CD14-positive monocyte (primary cell): Measurements from ENCODE around the gene IFNG-AS1. TPM values are rescaled to one million over a fixed set of nuclear protein-coding genes. Genes with fewer than 3 reads are reported as not detected.

Source experiments
- DNase-seq, 3 donors: peaks; one replicate each; pipeline ENCODE4 v3.0.0-alpha.2; 2011 to 2022
- H2AFZ ChIP-seq: 2 replicates; pipeline ENCODE4 v1.6.0; 2012; ENCODE audit warnings: mild to moderate bottlenecking, low read depth, low read length, inconsistent platforms; ENCODE audit not compliant: insufficient read depth, poor library complexity, severe bottlenecking
- H3K27ac ChIP-seq, 2 donors: 1 replicate in 1 of 2; 2 replicates in 1 of 2; pipeline ENCODE4 v1.5.1; 2012 to 2013; ENCODE audit warnings: low read length in 2 of 2, control low read depth in 1 of 2, inconsistent platforms in 1 of 2, low read depth in 1 of 2, mild to moderate bottlenecking in 1 of 2
- H3K27me3 ChIP-seq, 2 donors: one replicate each; pipeline versions ENCODE4 v1.6.0 to v1.6.1; 2011 to 2013; ENCODE audit warnings: low read length in 2 of 2; ENCODE audit not compliant: control insufficient read depth in 2 of 2, insufficient read depth in 2 of 2
- H3K36me3 ChIP-seq, 2 donors: replicated peaks in 1 of 2; 1 replicate in 1 of 2; 2 replicates in 1 of 2; pipeline versions ENCODE4 v1.5.1 to v1.6.1; 2012 to 2013; ENCODE audit warnings: low read length in 2 of 2, control low read depth in 1 of 2, inconsistent platforms in 1 of 2, mild to moderate bottlenecking in 1 of 2; ENCODE audit not compliant: insufficient read depth in 2 of 2, control insufficient read depth in 1 of 2
- H3K4me1 ChIP-seq, 2 donors: 1 replicate in 1 of 2; 2 replicates in 1 of 2; pipeline versions ENCODE4 v1.5.1 to v1.6.1; 2012 to 2013; ENCODE audit warnings: low read length in 2 of 2, control low read depth in 1 of 2, inconsistent platforms in 1 of 2, mild to moderate bottlenecking in 1 of 2, moderate library complexity in 1 of 2; ENCODE audit not compliant: insufficient read depth in 2 of 2, control insufficient read depth in 1 of 2
- H3K4me2 ChIP-seq: replicated peaks from 2 replicates; pipeline ENCODE3; 2012; ENCODE audit warnings: low read length, moderate library complexity, mild to moderate bottlenecking; ENCODE audit not compliant: poor library complexity, severe bottlenecking; ENCODE audit errors: extremely low read depth
- H3K4me3 ChIP-seq, 3 experiments: fragments of 200-600 bp in 1 of 3; sonication (generic) in 1 of 3; replicated peaks in 1 of 3; 1 replicate in 2 of 3; 2 replicates in 1 of 3; pipeline ENCODE4 v1.5.1; 2011 to 2013; ENCODE audit warnings: low read length in 3 of 3, mild to moderate bottlenecking in 3 of 3, control low read depth in 2 of 3, low read depth in 2 of 3, inconsistent platforms in 1 of 3, moderate library complexity in 1 of 3
- H3K79me2 ChIP-seq: 2 replicates; pipeline ENCODE4 v1.6.0; 2012; ENCODE audit warnings: mild to moderate bottlenecking, control low read depth, inconsistent platforms, low read length, moderate library complexity; ENCODE audit not compliant: insufficient read depth
- H3K9ac ChIP-seq: 2 replicates; pipeline ENCODE4 v1.6.0; 2017; ENCODE audit warnings: low read length, mild to moderate bottlenecking; ENCODE audit not compliant: insufficient read depth, poor library complexity, severe bottlenecking
- H3K9me3 ChIP-seq, 2 donors: replicated peaks in 1 of 2; 1 replicate in 1 of 2; 2 replicates in 1 of 2; pipeline versions ENCODE4 v1.5.1 to v1.6.1; 2012 to 2013; ENCODE audit warnings: low read length in 2 of 2, control low read depth in 1 of 2; ENCODE audit not compliant: control insufficient read depth in 1 of 2, insufficient read depth in 1 of 2
- H4K20me1 ChIP-seq: 2 replicates; pipeline ENCODE4 v1.6.0; 2012; ENCODE audit warnings: mild to moderate bottlenecking, low read length, control low read depth, moderate library complexity; ENCODE audit not compliant: insufficient read depth
- H3K27ac Mint-ChIP-seq, 7 donors: one replicate each; pipeline ENCODE4 v1.8.0; 2020; ENCODE audit warnings: mild to moderate bottlenecking in 7 of 7, mixed read lengths in 7 of 7, moderate library complexity in 6 of 7, inconsistent platforms in 2 of 7
- H3K27me3 Mint-ChIP-seq, 3 donors: one replicate each; pipeline ENCODE4 v1.8.0; 2021 to 2022; ENCODE audit warnings: low read depth in 3 of 3, mild to moderate bottlenecking in 3 of 3, mixed read lengths in 3 of 3, moderate library complexity in 3 of 3, inconsistent platforms in 1 of 3
- H3K36me3 Mint-ChIP-seq, 2 donors: one replicate each; pipeline ENCODE4 v1.8.0; 2020; ENCODE audit warnings: mixed read lengths in 2 of 2, inconsistent platforms in 1 of 2, mild to moderate bottlenecking in 1 of 2
- H3K4me1 Mint-ChIP-seq: one replicate; pipeline ENCODE4 v1.8.0; 2020; ENCODE audit warnings: mild to moderate bottlenecking, mixed read lengths
- H3K4me3 Mint-ChIP-seq, 2 donors: one replicate each; pipeline ENCODE4 v1.8.0; 2020; ENCODE audit warnings: mild to moderate bottlenecking in 2 of 2, mixed read lengths in 2 of 2, moderate library complexity in 1 of 2
- H3K9me3 Mint-ChIP-seq, 7 donors: one replicate each; pipeline ENCODE4 v1.8.0; 2020 to 2022; ENCODE audit warnings: mixed read lengths in 7 of 7, mild to moderate bottlenecking in 6 of 7, moderate library complexity in 6 of 7, inconsistent platforms in 2 of 7
- WGBS: methylation state at CpG from one replicate; pipeline ENCODE4 v1.1.5; 2013; ENCODE audit warnings: missing lambda C conversion rate; ENCODE audit not compliant: insufficient coverage; 5-methylcytosine and 5-hydroxymethylcytosine counted together
- intact Hi-C, 2 donors: fragments of 100-400 bp; cut with micrococcal nuclease; formaldehyde crosslinking; loops; one replicate each; pipeline versions ENCODE4 v1.15.0 to v1.15.1; 2023
- polyA plus RNA-seq, 3 donors: library from polyadenylated mRNA; depleted of rRNA in 1 of 3; unstranded in 2 of 3; stranded (reverse) in 1 of 3; fragments of 300-500 nt in 2 of 3; fragments of >200 nt in 1 of 3; fragmentation: Illumina TruSeq in 2 of 3; gene quantifications; 1 replicate in 2 of 3; 2 replicates in 1 of 3; pipeline ENCODE4 v1.2.3, GENCODE V29; 2012 to 2021
- TF ChIP-seq, protein P1 (sequence below): fragments of 200-600 bp; IDR thresholded peaks from one replicate; pipeline ENCODE4 v1.8.0; 2022; ENCODE audit warnings: antibody characterized with exemption, mild to moderate bottlenecking

Gene IFNG-AS1
- polyA plus RNA-seq, 3 donors, result not detected

DNA sequence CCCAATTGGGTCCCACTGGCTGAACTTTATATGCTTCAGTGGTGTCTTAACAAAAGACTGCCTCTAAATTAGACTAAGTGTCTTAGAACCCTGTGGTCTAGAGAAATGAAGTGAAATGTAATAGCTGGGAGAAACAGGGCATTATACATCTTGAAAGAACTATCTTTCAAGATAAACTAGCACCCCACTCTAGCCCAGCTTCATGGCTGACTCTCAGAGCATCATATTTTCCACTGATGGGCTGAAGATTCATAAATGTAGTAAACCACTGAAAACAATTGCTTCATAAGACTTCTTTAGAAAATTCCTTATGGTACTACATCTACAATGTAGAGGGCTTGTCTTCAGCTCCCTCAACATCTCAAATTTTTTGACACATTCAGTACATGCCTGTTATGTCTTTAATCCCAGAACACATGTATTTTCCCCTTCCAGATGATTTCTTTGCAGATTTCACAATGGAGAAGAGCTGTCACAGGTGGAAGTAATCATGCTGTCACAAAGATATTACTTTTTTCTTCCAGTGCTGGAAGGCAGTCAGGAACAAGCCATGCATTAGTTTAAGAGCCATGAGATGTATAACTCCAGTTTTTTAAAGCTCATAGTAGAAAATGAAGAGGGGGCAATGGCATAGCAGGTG lies 48.5 kb downstream of the IFNG-AS1 start:
- Histone ChIP-seq H3K4me1 (no peaks in the 10 kb centered on the region), H3K27me3 (no peaks in the 10 kb centered on the region), H3K4me2 (no peak overlapping the region), H3K4me3 (no peak overlapping the region), H2AFZ (no peak overlapping the region), H3K9ac (no peak overlapping the region), H3K9me3 (no peaks in the 10 kb centered on the region), H4K20me1 (no peaks in the 10 kb centered on the region), H3K36me3 (no peaks in the 10 kb centered on the region), H3K79me2 (no peaks in the 10 kb centered on the region), H3K27ac (no peak overlapping the region)
- intact Hi-C loops, result no loop called here
- DNase-seq, result no peak
- Mint-ChIP-seq H3K27me3 (peaks cover 0 to 1% (median 0%) of the 10 kb centered on the region in 3 donors), H3K4me3 (no peak overlapping the region), H3K9me3 (peaks cover 0 to 4% (median 0%) of the 10 kb centered on the region in 7 donors), H3K4me1 (peaks cover 3% of the 10 kb centered on the region), H3K27ac (no peak overlapping the region), H3K36me3 (no peaks in the 10 kb centered on the region)
- TF ChIP-seq, protein P1, sequence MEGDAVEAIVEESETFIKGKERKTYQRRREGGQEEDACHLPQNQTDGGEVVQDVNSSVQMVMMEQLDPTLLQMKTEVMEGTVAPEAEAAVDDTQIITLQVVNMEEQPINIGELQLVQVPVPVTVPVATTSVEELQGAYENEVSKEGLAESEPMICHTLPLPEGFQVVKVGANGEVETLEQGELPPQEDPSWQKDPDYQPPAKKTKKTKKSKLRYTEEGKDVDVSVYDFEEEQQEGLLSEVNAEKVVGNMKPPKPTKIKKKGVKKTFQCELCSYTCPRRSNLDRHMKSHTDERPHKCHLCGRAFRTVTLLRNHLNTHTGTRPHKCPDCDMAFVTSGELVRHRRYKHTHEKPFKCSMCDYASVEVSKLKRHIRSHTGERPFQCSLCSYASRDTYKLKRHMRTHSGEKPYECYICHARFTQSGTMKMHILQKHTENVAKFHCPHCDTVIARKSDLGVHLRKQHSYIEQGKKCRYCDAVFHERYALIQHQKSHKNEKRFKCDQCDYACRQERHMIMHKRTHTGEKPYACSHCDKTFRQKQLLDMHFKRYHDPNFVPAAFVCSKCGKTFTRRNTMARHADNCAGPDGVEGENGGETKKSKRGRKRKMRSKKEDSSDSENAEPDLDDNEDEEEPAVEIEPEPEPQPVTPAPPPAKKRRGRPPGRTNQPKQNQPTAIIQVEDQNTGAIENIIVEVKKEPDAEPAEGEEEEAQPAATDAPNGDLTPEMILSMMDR, result no peak

DNA sequence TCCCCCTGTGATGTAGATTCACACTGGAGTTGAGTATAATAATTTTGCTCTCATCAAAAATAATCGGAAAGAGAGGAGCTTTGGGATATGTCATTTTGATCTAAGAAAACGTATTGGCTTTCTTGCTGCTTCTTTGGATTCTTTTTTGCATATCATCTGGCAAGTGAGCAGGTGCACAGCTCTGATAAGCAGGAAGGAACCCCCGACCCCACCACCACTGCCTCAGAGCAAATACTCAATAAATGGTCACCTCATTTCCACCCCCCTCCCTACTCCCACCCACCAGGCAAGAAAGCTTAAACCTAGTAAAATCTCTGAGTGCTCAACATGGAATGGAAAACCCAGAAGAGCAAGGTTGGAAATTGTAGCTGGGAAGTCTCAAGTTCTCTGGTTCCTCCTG lies 49.4 kb downstream of the IFNG-AS1 start:
- Mint-ChIP-seq H3K9me3 (peaks cover 0 to 4% (median 0%) of the 10 kb centered on the region in 7 donors), H3K27ac (no peak overlapping the region), H3K27me3 (peaks cover 0 to 1% (median 0%) of the 10 kb centered on the region in 3 donors), H3K36me3 (no peaks in the 10 kb centered on the region), H3K4me3 (no peak overlapping the region), H3K4me1 (peaks cover 3% of the 10 kb centered on the region)
- TF ChIP-seq, protein P1, result no peak
- Histone ChIP-seq H3K79me2 (no peaks in the 10 kb centered on the region), H3K36me3 (no peaks in the 10 kb centered on the region), H2AFZ (no peak overlapping the region), H3K9me3 (no peaks in the 10 kb centered on the region), H3K27ac (no peak overlapping the region), H4K20me1 (no peaks in the 10 kb centered on the region), H3K9ac (no peak overlapping the region), H3K4me2 (no peak overlapping the region), H3K4me3 (no peak overlapping the region), H3K27me3 (no peaks in the 10 kb centered on the region), H3K4me1 (no peaks in the 10 kb centered on the region)
- intact Hi-C loops, result no loop called here
- WGBS, result 83% methylated on average over 1 of the region's 3 CpGs
- DNase-seq, result no peak
